ENCODE results near the gene MBTPS1.

The MBTPS1 gene

DNA sequence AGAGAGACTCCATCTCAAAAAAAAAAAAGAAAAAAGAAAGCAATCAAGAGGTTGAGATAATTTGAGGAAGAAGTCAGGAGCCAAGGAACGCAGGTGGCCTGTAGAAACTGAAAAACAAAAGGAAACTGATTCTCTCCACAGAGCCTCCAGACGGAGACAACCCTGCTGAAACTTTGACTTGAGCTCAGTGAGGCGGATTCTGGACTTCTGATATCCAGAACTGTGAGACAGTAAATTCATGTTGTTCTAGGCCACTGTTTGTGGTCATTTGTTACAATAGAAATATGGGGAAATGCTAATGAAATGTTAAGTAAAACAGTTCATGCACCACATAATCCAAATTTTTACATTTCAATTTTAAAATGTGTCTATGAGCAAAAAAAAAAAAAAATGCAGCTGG, 5.2 kb downstream of the MBTPS1 start:
- no peak for DNase-seq
- no peak overlapping the region for H4K8ac ChIP-seq (ENCODE audit: low read depth, low read length)
- H3K4me3 ChIP-seq (ENCODE audit: low read length): no peak overlapping the region
- peaks cover 65% of the 10 kb centered on the region for H3K79me2 ChIP-seq (ENCODE audit: control insufficient read depth, insufficient read depth, low read length)
- no peak overlapping the region for H3K23ac ChIP-seq (ENCODE audit: low read length)
- H3K79me1 ChIP-seq (ENCODE audit: low read length): peaks cover 23% of the 10 kb centered on the region
- no CpG with 5 or more reads among the region's 3 CpGs for WGBS (ENCODE audit: extremely low coverage, insufficient coverage, low lambda C conversion rate)
- H3K18ac ChIP-seq (ENCODE audit: low read length): no peak overlapping the region
- no peak overlapping the region for H2BK15ac ChIP-seq (replicated peaks; ENCODE audit: low read depth)
- H2AK5ac ChIP-seq (ENCODE audit: low read length): no peak overlapping the region
- H3K56ac ChIP-seq (ENCODE audit: low read length): no peak overlapping the region
- H2BK120ac ChIP-seq (ENCODE audit: low read depth, low read length): no peak overlapping the region
- no peak overlapping the region for H2BK5ac ChIP-seq (ENCODE audit: low read length)
- H3K27me3 ChIP-seq (ENCODE audit: insufficient read depth, low read length, poor library complexity): no peaks in the 10 kb centered on the region
- no peak overlapping the region for H4K5ac ChIP-seq (ENCODE audit: low read length)
- H3K4ac ChIP-seq (ENCODE audit: low read depth, low read length): no peak overlapping the region
- no peak overlapping the region for H3K9ac ChIP-seq (ENCODE audit: low read length)
- H3K4me2 ChIP-seq (ENCODE audit: low read length): no peak overlapping the region
- no peak overlapping the region for H3K27ac ChIP-seq (ENCODE audit: low read depth, low read length)
- peaks cover 2% of the 10 kb centered on the region for H3K4me1 ChIP-seq (ENCODE audit: control insufficient read depth, low read depth, low read length)
- no peaks in the 10 kb centered on the region for H3K36me3 ChIP-seq (ENCODE audit: control insufficient read depth, insufficient read depth, low read length)

DNA sequence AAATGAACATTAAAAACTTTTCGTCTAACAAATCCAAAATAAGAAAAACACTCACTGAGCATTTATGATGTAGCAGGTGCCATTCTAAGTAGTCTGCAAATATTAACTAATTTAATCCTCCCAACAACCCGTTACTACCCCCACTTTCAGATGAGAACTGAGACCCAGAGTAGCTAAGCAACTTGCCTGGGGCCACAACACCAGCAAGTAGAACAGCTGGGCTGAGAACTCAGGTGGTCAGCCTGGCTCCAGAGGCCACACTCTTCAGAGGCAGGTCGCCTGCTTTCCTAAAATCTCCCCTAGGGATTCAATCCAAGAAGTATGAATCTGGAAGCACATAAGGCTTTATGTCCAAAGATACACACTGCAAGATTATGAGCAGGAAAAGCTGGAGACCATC, 6.2 kb downstream of the MBTPS1 start:
- no peak overlapping the region for H2BK5ac ChIP-seq (ENCODE audit: low read length)
- H3K79me1 ChIP-seq (ENCODE audit: low read length): peaks cover 26% of the 10 kb centered on the region
- no peak overlapping the region for H3K4me2 ChIP-seq (ENCODE audit: low read length)
- no peak overlapping the region for H3K23ac ChIP-seq (ENCODE audit: low read length)
- no peak overlapping the region for H3K9ac ChIP-seq (ENCODE audit: low read length)
- peaks cover 67% of the 10 kb centered on the region for H3K79me2 ChIP-seq (ENCODE audit: control insufficient read depth, insufficient read depth, low read length)
- H3K27me3 ChIP-seq (ENCODE audit: insufficient read depth, low read length, poor library complexity): no peaks in the 10 kb centered on the region
- no peak overlapping the region for H2BK15ac ChIP-seq (replicated peaks; ENCODE audit: low read depth)
- H3K36me3 ChIP-seq (ENCODE audit: control insufficient read depth, insufficient read depth, low read length): no peaks in the 10 kb centered on the region
- 100% methylated on average over 1 of the region's 3 CpGs for WGBS (ENCODE audit: extremely low coverage, insufficient coverage, low lambda C conversion rate)
- H4K5ac ChIP-seq (ENCODE audit: low read length): no peak overlapping the region
- H3K27ac ChIP-seq (ENCODE audit: low read depth, low read length): no peak overlapping the region
- H3K4ac ChIP-seq (ENCODE audit: low read depth, low read length): no peak overlapping the region
- no peak for DNase-seq
- no peak overlapping the region for H2BK120ac ChIP-seq (ENCODE audit: low read depth, low read length)
- H3K4me1 ChIP-seq (ENCODE audit: control insufficient read depth, low read depth, low read length): peaks cover 2% of the 10 kb centered on the region
- no peak overlapping the region for H4K8ac ChIP-seq (ENCODE audit: low read depth, low read length)
- no peak overlapping the region for H3K56ac ChIP-seq (ENCODE audit: low read length)
- H3K4me3 ChIP-seq (ENCODE audit: low read length): no peak overlapping the region
- no peak overlapping the region for H2AK5ac ChIP-seq (ENCODE audit: low read length)
- H3K18ac ChIP-seq (ENCODE audit: low read length): no peak overlapping the region

- H2BK15ac ChIP-seq (replicated peaks; ENCODE audit: low read depth): no peak overlapping the region
- no peak overlapping the region for H3K56ac ChIP-seq (ENCODE audit: low read length)
- H4K8ac ChIP-seq (ENCODE audit: low read depth, low read length): no peak overlapping the region
- H3K23ac ChIP-seq (ENCODE audit: low read length): no peak overlapping the region
- H3K79me1 ChIP-seq (ENCODE audit: low read length): peaks cover 29% of the 10 kb centered on the region
- H4K5ac ChIP-seq (ENCODE audit: low read length): no peak overlapping the region
- H2BK120ac ChIP-seq (ENCODE audit: low read depth, low read length): no peak overlapping the region
- H3K36me3 ChIP-seq (ENCODE audit: control insufficient read depth, insufficient read depth, low read length): no peaks in the 10 kb centered on the region
- no peaks in the 10 kb centered on the region for H3K27me3 ChIP-seq (ENCODE audit: insufficient read depth, low read length, poor library complexity)
- peaks cover 64% of the 10 kb centered on the region for H3K79me2 ChIP-seq (ENCODE audit: control insufficient read depth, insufficient read depth, low read length)
- no CpG with 5 or more reads among the region's 6 CpGs for whole genome bisulfite sequencing (ENCODE audit: extremely low coverage, insufficient coverage, low lambda C conversion rate)
- no peak overlapping the region for H3K18ac ChIP-seq (ENCODE audit: low read length)
- no peak overlapping the region for H3K27ac ChIP-seq (ENCODE audit: low read depth, low read length)
- no peak overlapping the region for H3K9ac ChIP-seq (ENCODE audit: low read length)
- H2BK5ac ChIP-seq (ENCODE audit: low read length): no peak overlapping the region
- no peak overlapping the region for H3K4me2 ChIP-seq (ENCODE audit: low read length)
- no peak overlapping the region for H2AK5ac ChIP-seq (ENCODE audit: low read length)
- H3K4me3 ChIP-seq (ENCODE audit: low read length): no peak overlapping the region
- no peak overlapping the region for H3K4ac ChIP-seq (ENCODE audit: low read depth, low read length)
- no peaks in the 10 kb centered on the region for H3K4me1 ChIP-seq (ENCODE audit: control insufficient read depth, low read depth, low read length)
- no peak for DNase-seq
Observed at GRCh38 chr16:84109598-84110335, 7.0 kb downstream of the MBTPS1 start.

GRCh38 chr16:84107921-84108320, 8.8 kb downstream of the MBTPS1 start:
- no peak overlapping the region for H3K4me3 ChIP-seq (ENCODE audit: low read length)
- H4K5ac ChIP-seq (ENCODE audit: low read length): no peak overlapping the region
- H2BK120ac ChIP-seq (ENCODE audit: low read depth, low read length): no peak overlapping the region
- no peak overlapping the region for H3K4me2 ChIP-seq (ENCODE audit: low read length)
- H3K79me2 ChIP-seq (ENCODE audit: control insufficient read depth, insufficient read depth, low read length): peaks cover 63% of the 10 kb centered on the region
- H4K8ac ChIP-seq (ENCODE audit: low read depth, low read length): no peak overlapping the region
- no peak overlapping the region for H3K56ac ChIP-seq (ENCODE audit: low read length)
- H2AK5ac ChIP-seq (ENCODE audit: low read length): no peak overlapping the region
- WGBS (ENCODE audit: extremely low coverage, insufficient coverage, low lambda C conversion rate): no CpG with 5 or more reads among the region's 2 CpGs
- peaks cover 29% of the 10 kb centered on the region for H3K79me1 ChIP-seq (ENCODE audit: low read length)
- no peak overlapping the region for H2BK15ac ChIP-seq (replicated peaks; ENCODE audit: low read depth)
- H3K27me3 ChIP-seq (ENCODE audit: insufficient read depth, low read length, poor library complexity): no peaks in the 10 kb centered on the region
- no peak overlapping the region for H3K4ac ChIP-seq (ENCODE audit: low read depth, low read length)
- no peak overlapping the region for H3K27ac ChIP-seq (ENCODE audit: low read depth, low read length)
- H3K23ac ChIP-seq (ENCODE audit: low read length): no peak overlapping the region
- H2BK5ac ChIP-seq (ENCODE audit: low read length): no peak overlapping the region
- no peak for DNase-seq
- H3K18ac ChIP-seq (ENCODE audit: low read length): no peak overlapping the region
- H3K36me3 ChIP-seq (ENCODE audit: control insufficient read depth, insufficient read depth, low read length): no peaks in the 10 kb centered on the region
- H3K4me1 ChIP-seq (ENCODE audit: control insufficient read depth, low read depth, low read length): no peaks in the 10 kb centered on the region
- H3K9ac ChIP-seq (ENCODE audit: low read length): no peak overlapping the region

- WGBS (ENCODE audit: extremely low coverage, insufficient coverage, low lambda C conversion rate): no CpG with 5 or more reads among the region's 13 CpGs
Observed at GRCh38 chr16:84105948-84106740, 10.6 kb downstream of the MBTPS1 start.

More at GRCh38 chr16:84105948-84106740, 10.6 kb downstream of the MBTPS1 start:
- H3K36me3 ChIP-seq (ENCODE audit: control insufficient read depth, insufficient read depth, low read length): no peaks in the 10 kb centered on the region
- H3K79me1 ChIP-seq (ENCODE audit: low read length): peaks cover 30% of the 10 kb centered on the region
- no peak overlapping the region for H3K4ac ChIP-seq (ENCODE audit: low read depth, low read length)
- H3K4me2 ChIP-seq (ENCODE audit: low read length): no peak overlapping the region
- H3K79me2 ChIP-seq (ENCODE audit: control insufficient read depth, insufficient read depth, low read length): peaks cover 56% of the 10 kb centered on the region
- no peak overlapping the region for H3K9ac ChIP-seq (ENCODE audit: low read length)
- no peak overlapping the region for H3K23ac ChIP-seq (ENCODE audit: low read length)
- H3K56ac ChIP-seq (ENCODE audit: low read length): no peak overlapping the region
- H3K18ac ChIP-seq (ENCODE audit: low read length): no peak overlapping the region
- no peak overlapping the region for H3K27ac ChIP-seq (ENCODE audit: low read depth, low read length)
- H2BK120ac ChIP-seq (ENCODE audit: low read depth, low read length): no peak overlapping the region
- no peak for DNase-seq
- no peak overlapping the region for H2AK5ac ChIP-seq (ENCODE audit: low read length)
- no peaks in the 10 kb centered on the region for H3K4me1 ChIP-seq (ENCODE audit: control insufficient read depth, low read depth, low read length)
- no peak overlapping the region for H4K5ac ChIP-seq (ENCODE audit: low read length)
- no peaks in the 10 kb centered on the region for H3K27me3 ChIP-seq (ENCODE audit: insufficient read depth, low read length, poor library complexity)
- H4K8ac ChIP-seq (ENCODE audit: low read depth, low read length): no peak overlapping the region
- H2BK5ac ChIP-seq (ENCODE audit: low read length): no peak overlapping the region
- H2BK15ac ChIP-seq (replicated peaks; ENCODE audit: low read depth): no peak overlapping the region
- H3K4me3 ChIP-seq (ENCODE audit: low read length): no peak overlapping the region

Measured in mesendoderm (in vitro differentiated cells).